Fibroblast of mammary gland (primary cell): Measurements from ENCODE around the gene VTI1A.

Experiments used
- DNase-seq: peaks from one replicate; pipeline ENCODE4 v3.0.0-alpha.2; 2010; ENCODE audit warnings: low read depth
- H3K4me3 ChIP-seq: 2 replicates; pipeline ENCODE4 v1.5.1; 2011; ENCODE audit warnings: low read depth, mild to moderate bottlenecking, low read length, moderate library complexity; ENCODE audit not compliant: control insufficient read depth
- TF ChIP-seq, protein P1 (sequence below): conservative IDR thresholded peaks from 2 replicates; pipeline ENCODE4 v1.5.1; 2011; ENCODE audit warnings: low read depth, low read length, inconsistent platforms; ENCODE audit not compliant: control insufficient read depth, insufficient read depth

The VTI1A gene

DNA sequence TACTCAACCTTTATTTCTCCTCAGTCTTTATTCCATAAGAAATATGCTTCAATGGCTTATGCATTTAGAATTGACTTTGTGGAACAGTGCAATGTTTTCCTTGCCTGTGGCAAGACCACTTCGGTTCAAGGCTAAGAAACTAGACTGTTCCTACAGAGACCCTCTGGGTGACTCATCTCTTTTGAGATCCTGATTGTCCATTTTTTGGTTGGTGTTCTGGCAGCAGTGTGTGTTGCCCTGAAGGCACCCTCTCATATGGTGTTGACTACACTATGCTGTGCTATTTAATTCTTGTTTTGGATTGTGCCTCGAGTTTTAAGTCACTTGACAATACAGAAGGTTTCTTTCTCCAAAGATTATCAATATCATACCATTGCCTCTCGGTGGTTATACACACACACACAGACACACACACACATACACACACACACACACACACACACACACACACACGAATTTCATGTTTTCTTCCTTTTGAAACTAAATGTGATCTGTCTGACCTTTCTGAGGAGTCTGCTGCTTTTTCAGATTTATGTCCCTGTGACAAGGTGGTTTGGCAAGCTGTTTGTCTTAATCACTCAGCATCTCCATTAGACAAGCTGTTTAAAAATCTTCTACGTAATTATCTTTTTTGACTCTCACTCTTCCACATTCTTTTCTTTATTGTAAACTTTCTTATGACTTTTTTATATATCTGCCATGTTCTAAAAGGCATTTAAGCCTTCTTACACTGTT, 187.2 kb downstream of the VTI1A start:
- no peak overlapping the region for H3K4me3 ChIP-seq
- DNase-seq = peak; percentile 23
- TF ChIP-seq, protein P1, sequence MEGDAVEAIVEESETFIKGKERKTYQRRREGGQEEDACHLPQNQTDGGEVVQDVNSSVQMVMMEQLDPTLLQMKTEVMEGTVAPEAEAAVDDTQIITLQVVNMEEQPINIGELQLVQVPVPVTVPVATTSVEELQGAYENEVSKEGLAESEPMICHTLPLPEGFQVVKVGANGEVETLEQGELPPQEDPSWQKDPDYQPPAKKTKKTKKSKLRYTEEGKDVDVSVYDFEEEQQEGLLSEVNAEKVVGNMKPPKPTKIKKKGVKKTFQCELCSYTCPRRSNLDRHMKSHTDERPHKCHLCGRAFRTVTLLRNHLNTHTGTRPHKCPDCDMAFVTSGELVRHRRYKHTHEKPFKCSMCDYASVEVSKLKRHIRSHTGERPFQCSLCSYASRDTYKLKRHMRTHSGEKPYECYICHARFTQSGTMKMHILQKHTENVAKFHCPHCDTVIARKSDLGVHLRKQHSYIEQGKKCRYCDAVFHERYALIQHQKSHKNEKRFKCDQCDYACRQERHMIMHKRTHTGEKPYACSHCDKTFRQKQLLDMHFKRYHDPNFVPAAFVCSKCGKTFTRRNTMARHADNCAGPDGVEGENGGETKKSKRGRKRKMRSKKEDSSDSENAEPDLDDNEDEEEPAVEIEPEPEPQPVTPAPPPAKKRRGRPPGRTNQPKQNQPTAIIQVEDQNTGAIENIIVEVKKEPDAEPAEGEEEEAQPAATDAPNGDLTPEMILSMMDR = no peak

DNA sequence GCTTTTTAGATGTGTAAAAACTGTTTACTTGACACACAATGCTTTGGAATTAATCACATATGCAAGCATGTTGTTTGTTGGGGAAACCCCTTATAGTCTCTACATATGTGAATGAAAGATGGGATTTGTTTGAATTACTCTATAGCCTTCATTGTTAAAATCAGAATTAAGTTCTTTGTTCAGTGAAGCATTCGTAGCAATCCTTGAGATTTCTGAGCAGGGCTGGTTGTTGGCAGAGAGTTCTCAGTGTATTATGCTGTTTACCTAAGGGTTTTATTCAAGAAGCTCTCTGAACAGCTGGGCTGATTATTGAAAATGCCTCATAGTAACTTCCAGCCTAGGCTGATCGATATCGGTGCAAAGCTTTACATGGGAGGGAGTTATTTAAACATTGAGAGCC, 190.9 kb downstream of the VTI1A start:
- DNase-seq = no peak
- no peak overlapping the region for H3K4me3 ChIP-seq
- TF ChIP-seq, protein P1 = no peak

DNA sequence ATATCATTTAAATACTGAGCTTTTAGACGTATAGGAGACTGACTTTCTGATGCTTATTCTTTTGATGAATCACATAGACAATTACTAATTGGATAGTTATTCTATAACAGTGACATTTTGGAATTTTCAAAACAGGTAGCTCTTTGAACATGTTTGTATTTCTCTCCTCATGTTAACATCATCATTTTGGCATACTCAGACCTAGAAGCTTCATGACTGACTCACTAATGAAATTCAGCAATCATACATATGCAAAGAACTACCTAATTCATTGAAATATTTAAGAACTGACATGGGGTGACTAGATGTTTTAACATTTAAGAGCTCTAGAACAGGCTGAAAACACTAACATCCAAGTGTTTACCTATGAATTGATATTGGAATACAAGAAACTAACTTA, 192.3 kb downstream of the VTI1A start:
- TF ChIP-seq, protein P1 = no peak
- H3K4me3 ChIP-seq = no peak overlapping the region
- DNase-seq = peak; percentile 45

DNA sequence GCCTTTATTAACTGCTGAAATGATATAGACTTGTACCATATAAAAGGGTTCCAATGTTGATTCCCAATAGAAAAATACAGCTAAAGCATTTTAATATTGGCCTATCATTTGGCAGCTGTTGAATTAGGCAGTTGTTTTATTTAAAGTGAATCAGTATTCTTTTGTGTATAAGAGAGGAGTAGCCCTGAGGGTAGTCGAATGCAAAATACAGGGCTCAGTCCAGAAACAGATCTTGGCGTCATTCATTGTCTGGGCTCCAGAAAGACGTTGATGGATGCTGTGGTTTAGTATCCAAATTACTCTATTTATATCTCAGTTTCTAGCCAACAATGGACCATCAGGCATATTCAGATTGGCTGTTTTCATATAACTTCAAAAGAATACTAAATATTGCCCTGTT, 193.6 kb downstream of the VTI1A start:
- H3K4me3 ChIP-seq = no peak overlapping the region
- TF ChIP-seq, protein P1 = no peak
- no peak for DNase-seq

DNA sequence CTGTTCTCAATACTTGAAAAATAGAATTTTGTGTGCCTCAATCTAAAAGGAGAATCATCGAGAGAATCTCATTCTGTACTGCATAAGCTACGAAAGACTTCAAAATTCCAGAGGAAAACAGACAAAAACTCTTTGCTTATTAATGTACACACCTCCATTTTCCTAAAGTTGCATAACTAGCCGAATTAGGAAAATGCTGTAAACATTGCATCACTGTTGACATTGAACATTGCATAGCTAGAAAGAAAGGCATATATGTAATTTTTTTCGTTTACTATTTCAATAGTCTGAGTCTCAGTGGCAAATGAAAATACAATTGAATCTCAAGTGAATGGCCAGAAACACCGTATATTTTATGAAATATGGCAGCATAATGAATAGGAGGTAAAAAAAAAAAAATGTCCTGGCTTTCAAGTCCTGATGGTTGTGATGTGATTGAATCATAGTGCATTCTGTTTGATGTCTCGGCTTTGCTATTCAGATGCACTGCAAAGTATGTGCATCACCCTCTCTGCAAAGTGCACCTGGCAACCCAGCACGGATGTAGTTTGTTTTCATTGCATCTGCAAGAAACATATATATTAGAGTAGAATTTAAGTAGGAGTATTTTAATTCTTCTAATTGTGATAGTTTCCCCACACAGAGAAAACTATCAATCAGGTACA, 196.7 kb downstream of the VTI1A start:
- DNase-seq = no peak
- H3K4me3 ChIP-seq = no peak overlapping the region
- TF ChIP-seq, protein P1 = no peak

DNA sequence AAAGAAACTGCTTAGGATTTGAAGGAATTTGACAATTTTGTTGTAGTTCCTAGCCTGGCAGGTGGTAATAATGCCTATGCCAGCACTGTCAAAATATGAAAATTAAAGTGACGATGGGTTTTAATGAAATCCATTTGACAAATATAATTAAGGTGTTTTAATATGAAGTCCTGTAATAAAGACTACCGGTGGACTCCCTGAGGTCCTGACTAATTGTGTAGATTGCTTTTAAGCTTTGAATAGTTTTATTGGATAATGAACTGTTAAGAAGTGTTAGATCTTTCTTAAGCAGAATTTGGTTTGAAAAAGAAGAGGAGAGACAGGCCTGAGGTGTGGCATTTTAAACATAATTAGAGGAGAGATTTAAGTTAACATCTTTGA, 197.2 kb downstream of the VTI1A start:
- TF ChIP-seq, protein P1 = no peak
- DNase-seq = no peak
- H3K4me3 ChIP-seq = no peak overlapping the region
